ENCODE measurements around the gene SLC16A3.

DNA sequence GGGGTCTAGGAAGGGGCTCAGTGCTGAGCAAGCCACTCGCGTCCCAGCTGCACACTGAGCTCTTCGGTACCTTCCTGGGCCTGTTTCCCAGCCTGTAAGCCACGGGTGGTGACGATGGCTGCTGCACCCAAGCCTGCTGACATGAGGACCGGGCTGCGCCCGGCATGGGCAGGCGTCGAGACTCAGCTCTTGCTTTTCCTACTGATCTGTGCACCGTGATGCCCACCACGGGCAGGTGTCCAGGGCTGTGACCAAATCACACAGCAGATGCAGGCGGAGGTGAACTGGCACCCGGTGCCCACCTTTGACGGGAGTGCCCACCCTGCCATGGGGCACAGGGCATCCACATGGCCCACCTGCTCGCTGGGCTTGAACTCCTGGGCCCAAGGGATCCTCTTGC is 34.1 kb upstream of the SLC16A3 start:
- TF ChIP-seq FOXJ3 (CRISPR knock-in tag; IDR thresholded peaks at IDR 0.05) = no peak
- TF ChIP-seq, protein P1, sequence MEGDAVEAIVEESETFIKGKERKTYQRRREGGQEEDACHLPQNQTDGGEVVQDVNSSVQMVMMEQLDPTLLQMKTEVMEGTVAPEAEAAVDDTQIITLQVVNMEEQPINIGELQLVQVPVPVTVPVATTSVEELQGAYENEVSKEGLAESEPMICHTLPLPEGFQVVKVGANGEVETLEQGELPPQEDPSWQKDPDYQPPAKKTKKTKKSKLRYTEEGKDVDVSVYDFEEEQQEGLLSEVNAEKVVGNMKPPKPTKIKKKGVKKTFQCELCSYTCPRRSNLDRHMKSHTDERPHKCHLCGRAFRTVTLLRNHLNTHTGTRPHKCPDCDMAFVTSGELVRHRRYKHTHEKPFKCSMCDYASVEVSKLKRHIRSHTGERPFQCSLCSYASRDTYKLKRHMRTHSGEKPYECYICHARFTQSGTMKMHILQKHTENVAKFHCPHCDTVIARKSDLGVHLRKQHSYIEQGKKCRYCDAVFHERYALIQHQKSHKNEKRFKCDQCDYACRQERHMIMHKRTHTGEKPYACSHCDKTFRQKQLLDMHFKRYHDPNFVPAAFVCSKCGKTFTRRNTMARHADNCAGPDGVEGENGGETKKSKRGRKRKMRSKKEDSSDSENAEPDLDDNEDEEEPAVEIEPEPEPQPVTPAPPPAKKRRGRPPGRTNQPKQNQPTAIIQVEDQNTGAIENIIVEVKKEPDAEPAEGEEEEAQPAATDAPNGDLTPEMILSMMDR (IDR thresholded peaks at IDR 0.05) = no peak
- no peak for TF ChIP-seq USF2 (IDR thresholded peaks at IDR 0.05; ENCODE audit: borderline replicate concordance, low read depth, low read length)
- TF ChIP-seq RCOR1 (IDR thresholded peaks at IDR 0.05; ENCODE audit: low read length) = no peak
- TF ChIP-seq JUND (IDR thresholded peaks at IDR 0.05) = no peak
- TF ChIP-seq RAD21 (IDR thresholded peaks at IDR 0.05; ENCODE audit: low read length) = no peak
- TF ChIP-seq GATA2 (CRISPR knock-in tag; IDR thresholded peaks at IDR 0.05) = no peak
- TF ChIP-seq TAF1 (IDR thresholded peaks at IDR 0.05; ENCODE audit: borderline replicate concordance, low read depth, low read length) = no peak
- no peak for TF ChIP-seq EP300 (IDR thresholded peaks at IDR 0.05; ENCODE audit: borderline replicate concordance in 1 of 2, low read depth in 1 of 2, low read length in 1 of 2)

Data from SK-N-SH (cell line).